Middle frontal gyrus (tissue), 1 donor: Measurements from ENCODE around the gene RAB6A.
"Not testable (repeated sequence)": the region's sequence is repeated elsewhere in the genome, so short reads cannot be mapped to it uniquely, and the experiment has no call there.

Source experiments
- DNase-seq: peaks from one replicate; pipeline ENCODE4 v3.0.0-alpha.2; 2015; ENCODE audit warnings: low spot score; ENCODE audit errors: extremely low spot score

The RAB6A gene

DNA sequence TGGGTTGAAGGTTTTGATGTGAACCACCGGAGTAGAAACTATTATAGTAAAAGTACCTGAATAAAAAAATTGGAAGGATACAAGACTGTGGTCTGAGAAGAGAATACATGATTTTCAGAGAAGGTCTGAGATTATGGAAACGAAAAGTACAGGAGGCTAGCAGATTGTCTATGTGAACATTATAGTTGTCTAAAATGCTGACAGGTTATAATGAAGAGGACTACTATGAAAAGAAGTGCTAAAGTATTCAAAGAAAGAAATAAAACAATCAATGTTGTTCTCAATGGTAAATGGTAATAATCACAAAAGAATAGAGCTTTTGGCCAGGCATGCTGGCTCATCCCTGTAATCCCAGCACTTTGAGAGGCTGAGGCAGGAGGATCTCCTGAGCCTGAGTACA lies 34.0 kb downstream of the RAB6A start:
- no peak for DNase-seq

DNA sequence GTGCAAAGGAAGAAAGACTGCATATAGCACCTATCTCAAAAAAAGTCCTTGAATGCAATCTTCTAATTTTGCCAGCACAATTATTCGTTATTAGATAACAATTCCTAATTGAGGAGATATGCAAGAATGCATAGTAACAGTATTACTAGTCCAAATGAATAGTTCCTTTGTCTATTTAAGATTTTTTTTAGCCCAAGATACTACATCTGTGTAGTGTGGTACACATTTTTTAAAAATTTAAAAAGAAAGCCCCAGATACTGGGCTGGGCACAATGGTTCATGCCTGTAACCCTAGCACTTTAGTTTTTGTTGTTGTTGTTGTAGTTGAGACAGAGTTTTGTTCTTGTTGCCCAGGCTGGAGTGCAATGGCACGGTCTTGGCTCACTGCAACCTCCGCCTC lies 43.7 kb downstream of the RAB6A start:
- DNase-seq = no peak

DNA sequence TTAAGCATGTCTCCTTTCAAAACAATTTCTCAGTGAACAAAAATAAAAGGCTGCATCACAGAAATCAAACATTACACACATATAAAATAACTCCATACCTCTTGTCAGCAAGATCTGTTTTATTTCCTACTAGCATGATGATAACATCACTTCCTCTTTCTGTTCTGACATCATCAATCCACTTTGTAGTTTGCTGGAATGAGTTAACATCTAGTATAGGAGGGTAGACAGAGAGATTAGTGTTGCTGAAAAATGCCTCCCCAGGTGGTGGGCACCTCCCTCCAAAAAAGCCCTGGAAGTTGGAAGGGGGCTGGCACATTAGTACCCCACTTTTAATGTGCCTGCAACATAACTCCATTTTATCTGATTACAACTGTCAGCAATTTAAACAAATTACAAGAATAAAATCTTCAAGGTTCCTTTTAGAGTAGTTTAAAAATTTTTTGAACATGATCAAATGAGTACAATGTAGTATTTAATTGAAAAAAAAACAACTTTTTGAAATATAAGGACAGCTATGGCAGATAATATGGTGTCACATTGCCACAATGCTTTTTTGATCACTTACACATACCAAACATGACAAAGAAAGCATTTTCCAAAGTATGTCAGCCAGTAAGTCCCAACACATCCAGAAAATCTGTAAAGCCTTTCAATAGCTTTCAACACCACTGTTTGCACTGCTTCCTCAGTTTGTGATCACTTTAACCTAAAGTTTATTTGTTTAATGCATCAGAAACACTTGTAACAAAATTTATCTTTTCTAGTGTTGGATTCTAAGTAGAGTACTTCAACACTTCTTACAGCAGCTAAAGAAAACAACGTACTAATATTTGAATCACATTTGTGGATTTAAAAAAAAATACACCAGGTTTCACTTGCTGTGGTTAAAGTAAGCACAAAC lies 44.5 kb downstream of the RAB6A start:
- DNase-seq = no peak

DNA sequence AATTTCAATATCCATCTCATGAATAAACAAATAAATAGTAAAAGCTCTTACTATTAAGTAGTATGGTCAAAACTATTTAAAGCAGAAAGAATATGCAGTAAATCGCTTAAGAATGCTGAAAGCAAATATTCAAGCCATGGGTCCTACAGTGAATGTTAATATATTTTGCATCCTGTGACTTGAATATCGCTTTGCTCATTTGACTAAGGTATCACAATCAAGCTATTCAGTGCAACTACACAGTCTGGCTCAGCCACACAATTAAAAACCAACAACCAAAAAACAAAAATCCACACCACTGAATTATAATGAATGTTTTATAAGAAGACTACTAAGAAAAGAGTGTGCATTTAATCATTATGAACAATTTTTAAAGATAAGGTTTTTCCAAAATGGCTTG lies 45.3 kb downstream of the RAB6A start:
- no peak for DNase-seq

DNA sequence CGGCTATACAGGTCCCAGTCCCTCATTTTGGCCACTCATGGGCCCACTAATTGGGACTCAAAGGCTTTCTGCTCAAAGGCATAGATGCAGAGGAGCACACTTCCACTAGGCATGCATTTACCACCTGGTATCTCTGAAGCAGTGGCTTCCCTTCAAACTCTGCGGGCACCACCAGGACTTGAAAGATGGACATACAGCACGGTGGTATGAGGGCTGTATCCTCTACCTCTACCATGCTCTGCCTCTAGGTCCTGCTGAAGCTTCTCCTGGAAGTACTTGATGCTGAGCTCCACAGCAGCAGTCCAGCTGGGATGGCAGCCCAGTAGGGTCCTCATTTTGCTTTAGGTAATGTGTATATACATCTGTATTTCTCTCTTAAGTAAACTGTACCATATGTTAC lies 49.9 kb downstream of the RAB6A start:
- DNase-seq = no peak

DNA sequence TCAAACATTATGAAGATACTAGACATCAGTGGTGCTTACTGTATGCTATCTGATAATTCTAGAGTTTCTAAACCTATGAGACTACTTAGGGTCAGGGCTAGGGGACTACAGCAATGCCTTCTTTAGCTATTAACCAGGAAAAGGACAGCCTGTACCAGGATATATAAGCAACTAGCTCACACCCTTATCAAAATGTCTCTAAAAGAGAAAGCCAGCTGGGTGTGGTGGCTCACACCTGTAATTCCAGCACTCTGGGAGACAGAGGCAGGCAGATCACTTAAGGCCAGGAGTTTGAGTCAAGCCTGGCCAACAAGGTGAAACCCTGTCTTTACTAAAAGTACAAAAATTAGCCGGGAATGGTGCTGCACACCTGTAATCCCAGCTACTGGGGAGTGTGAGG lies 55.8 kb downstream of the RAB6A start:
- no peak for DNase-seq

DNA sequence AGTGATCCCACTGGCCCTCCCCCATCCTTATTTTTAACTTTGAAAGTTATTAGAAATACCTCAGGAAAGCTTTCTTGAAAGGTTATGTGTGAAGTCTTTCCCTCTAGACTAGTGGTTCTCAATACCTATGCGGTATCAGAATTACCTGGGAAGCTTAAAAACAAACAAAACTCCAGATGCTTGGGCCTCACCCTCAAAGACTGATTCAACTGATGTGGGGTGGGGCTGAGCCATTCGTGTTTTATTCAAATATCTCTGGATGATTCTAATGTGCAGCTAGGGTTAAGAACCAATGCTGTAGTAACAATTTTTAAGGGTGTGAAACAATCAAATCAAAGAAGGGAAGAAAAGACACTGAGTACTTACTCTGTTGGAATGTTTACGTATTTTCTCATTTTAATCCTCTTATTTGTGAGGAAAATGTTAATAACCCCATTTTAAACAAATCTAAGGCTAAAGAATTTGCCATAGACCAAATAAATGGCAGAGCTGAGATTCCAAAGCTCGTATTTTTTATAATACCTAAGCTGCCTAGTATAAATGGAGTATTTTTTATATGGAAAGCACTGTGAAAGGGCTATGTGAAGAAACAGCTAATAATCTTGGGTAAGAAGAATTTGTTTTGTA lies 66.9 kb downstream of the RAB6A start:
- no peak for DNase-seq

DNA sequence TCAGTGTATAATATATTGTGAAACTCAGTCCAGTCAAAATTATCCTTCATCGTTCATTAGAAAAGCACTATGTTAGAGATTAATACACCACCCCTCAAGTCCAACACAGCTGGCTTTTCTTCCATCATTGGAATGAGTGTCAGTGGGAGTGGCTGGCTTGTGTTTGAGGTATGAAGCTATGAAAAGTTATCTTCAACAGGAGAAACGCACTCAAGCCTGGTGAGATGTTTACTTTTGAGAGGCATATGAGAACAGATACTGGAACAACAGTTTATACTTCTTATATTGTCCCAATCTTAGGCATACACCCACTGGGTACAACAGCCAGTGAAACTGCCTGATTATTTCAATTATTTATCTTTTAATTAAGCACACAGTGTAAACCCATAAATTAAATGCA lies 80.2 kb downstream of the RAB6A start:
- DNase-seq = no peak

DNA sequence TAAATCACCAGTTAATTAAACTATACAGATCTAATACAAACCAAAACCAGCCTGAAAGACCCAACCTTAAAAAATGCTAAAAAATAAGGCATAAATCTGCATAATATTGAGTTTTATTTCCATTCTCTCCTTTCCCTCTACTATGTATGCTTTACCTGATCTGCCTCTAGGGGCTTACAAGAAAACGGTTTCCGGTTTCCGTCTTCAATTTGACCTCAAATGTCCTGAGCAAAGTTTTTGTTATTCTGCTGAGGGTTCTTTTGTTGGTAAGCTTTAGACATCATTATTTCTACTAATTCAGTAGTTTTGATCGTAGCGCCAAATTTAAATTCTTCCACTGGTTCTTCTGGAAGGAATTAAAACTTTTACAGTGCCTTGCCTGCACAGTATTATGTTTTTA lies 84.3 kb downstream of the RAB6A start:
- not testable (repeated sequence) for DNase-seq

DNA sequence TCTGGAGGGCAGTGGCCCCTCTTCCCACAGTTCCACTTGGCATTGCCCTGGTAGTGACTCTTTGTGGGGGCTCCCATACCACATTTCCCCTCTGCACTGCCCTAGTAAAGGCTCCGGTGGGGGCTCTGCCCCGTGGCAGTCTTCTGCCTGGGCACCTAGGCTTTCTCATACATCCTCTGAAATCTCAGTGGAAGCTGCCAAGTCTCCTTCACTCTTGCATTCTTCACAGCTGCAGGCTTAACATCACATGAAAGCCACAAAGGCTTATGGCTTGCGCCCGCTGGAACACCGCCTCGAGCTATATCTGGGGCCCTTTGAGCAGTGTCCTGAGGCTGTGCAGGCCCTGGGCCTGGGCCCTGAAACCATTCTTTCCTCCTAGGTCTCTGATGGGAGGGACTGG lies 89.2 kb downstream of the RAB6A start:
- DNase-seq = no peak

DNA sequence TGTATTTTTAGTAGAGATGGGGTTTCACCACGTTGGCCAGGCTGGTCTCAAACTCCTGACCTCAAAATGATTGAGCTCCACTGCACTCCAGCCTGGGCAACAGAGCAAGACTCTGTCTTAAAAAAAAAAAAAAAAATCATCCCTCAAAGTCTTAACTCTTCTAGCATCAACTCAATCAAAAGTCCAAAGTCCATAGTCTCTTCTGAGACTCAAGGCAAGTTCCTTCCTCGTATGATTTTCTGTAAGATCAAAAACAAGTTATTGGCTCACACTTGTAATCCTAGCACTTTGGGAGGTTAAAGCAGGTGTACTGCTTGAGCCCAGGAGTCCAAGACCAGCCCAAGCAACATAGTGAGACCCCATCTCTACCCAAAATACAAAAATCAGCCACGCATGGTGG lies 90.1 kb downstream of the RAB6A start:
- no peak for DNase-seq

DNA sequence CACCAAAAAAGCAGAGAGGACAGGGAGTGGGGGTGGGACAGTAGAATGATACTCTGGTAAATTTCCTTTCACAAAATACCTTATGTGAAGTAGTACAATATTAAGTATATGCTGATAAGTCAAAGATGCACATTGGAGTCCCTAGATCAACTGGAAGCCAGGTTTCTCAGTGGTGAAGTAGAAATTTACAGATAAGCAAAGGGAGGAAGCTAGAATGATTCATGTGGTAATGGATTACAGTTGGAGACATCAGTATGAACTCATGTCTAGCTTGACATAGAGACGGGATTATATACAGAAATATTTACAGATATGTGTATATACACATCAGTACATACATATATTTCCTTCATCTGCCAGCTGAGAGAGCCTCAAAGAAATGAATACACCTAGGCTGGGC lies 93.0 kb downstream of the RAB6A start:
- no peak for DNase-seq

DNA sequence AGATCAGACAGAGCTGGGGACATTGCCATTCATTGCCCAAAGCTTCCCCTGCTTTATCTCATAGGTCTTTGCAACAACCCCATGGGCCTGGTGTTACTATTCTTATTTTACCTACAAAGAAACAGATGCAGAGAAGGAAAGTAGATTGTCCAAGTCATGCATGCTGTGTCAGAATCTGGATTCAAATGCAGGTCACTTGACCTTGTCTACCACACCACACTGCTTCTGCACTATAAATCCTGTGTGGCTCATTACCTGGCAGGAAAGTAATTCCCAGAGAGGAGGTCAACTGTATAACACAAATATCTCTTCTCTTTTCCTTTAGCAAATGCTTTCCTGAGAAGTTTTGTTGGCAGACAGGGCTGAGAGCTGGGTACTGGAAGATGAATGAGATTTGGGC lies 96.0 kb downstream of the RAB6A start:
- DNase-seq = no peak

DNA sequence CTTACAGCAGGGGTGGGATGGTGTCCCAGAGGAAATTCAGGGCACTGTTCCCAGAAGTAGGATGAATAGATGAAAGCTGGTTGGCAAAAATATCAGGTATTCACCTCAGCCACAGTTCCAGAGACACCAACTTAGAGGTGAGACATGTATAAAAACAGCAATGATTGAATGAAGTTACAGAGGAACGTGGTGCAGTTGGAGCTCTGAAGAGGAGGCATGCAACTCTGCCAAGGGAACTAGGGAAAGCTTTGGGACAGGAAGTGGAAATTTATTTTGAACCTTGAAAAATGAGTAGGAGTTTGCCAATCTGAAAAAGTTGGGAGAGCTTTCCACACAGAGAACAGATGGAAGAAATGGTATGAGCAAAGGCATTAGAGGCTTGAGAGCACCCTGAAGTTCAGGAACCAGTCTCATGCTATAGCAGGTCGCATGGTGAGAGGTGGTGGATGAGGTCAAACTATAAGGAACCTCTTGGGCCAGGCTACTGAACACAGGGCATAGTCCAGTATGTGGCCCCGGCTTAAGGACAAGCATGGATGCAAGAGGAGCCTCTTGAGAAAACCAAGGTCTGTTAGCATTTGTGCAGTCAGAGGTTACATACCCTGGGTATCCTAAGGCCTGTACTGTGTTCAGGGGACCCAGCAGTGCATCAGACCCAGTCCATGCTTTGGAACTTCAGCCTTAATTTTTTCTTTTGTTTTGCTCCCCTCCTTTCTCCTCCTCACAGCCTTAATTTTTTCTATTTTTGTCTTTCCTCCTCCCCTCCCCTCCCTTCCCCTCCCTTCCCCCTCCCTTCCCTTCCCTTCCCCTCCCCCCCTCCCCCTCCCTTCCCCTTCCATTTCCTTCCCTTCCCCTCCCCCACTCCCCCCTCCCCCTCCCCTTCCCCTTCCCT lies 97.0 kb downstream of the RAB6A start:
- DNase-seq = peak; percentile 36

DNA sequence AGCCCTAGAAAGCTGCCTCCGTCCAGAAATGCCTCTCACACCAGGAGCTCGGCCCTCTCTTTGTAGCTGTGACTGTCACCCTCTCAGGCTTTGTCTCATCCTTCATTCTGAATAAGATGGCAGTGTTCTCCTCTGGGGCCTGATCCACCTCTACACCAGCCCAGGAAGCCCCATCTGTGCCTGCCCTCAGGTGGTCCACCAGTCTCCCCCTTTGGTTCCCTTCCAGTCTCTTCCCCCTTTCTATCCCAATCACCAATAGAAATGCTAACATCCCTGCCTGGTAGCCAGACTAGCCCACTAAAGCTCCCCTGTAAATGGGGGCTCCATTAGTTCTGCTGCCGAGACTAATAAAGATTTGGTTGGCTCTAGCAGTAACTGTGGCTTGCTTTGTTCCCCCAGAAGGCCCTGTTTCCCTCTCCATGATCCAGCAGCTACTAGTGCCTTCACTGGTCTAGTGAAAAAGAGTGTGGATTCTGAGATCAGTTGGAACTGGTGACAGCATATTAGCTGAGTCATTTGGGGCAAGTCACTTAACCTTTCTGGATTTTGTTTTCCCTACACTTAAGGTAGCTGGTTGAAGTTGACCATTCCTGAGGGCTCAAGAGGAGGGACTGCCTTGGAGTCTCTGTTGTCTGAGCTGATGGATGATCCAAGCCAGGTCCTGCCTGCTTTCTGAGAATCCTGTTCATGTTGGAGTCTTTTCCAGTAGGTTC lies 98.3 kb downstream of the RAB6A start:
- DNase-seq = no peak

DNA sequence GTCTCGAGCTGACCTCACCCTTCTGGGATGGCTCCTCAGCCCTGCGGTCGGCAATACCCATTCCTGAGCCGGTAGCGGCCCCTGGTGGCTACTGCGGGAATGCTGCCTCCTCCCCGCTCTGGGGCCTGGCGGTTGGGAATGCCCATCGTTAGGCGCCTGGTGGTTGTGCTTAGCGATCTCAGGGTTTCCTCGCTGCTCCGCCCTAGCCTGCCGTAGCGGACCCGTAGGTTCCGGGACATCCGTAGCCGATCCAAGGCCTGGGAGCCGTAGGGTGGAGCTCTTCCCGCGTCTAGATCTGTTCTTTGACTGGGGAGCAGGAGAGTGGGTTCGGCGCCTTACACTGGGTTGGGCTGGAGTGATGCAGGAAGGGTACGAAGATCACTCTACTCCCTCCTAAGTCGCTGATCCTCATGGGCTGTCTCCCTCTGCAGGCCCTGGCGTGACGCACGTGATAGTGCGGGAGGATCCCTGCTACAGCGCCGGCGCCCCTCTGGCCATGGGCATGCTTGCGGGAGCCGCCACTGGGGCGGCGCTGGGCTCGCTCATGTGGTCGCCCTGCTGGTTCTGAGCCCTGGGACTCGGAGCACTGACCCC lies 99.7 kb downstream of the RAB6A start:
- peak; percentile 85 for DNase-seq

DNA sequence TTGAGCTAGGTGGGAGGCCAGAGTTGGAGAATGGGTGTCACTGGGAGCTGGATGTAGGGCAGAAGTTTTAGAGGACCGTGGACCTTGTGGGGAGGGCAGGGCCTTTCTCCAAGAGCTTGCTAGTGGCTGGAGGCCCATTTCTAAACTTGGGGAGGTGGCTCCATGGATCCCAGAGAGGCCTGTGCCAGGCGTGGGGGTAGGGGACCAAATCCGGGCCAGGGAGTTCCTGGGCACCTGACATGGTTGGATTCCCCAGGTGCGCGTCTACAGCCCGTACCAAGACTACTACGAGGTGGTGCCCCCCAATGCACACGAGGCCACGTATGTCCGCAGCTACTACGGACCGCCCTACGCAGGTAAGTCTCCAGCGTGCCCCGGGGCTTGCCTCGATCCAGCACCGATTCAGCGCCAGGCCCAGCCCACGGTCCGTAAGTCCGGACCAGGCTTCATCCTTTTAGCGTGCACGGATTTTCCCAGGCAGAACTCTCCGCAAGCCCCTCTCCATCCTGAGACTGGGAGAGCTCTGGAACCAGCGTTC lies 100.3 kb downstream of the RAB6A start:
- no peak for DNase-seq

DNA sequence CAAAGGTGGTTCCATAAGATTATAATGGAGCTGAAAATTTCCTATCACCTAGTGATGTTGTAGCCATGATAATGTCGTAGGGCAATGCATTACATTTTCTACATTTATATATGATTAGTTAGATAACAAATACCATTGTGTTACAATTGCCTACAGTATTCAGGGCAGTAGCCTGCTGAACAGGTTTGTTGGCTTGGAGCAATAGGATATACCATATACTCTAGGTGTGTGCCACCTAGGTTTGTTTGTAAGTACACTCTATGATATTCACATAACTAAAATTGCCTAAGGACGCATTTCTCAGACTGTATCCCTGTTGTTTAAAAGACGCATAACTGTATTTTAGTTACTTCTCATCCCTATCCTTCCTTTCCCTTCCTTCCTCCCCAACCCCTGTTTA lies 100.9 kb downstream of the RAB6A start:
- no peak for DNase-seq

DNA sequence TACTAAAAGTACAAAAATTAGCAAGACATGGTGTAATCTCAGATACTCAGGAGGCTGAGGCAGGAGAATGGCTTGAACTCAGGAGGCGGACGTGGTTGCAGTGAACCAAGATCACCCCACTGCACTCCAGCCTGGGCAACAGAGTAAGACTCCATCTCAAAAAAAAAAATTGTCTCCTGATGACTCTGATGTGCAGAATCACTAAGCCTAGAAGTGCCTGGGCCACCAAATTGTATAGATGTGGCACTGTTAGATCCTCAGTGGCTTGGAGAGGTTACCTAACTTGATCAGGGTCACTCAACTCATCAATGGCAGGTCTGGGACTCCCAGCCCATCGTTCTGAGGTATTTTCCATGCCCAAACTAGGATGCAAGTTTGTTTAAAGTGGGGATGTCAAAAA lies 103.9 kb downstream of the RAB6A start:
- DNase-seq = no peak

DNA sequence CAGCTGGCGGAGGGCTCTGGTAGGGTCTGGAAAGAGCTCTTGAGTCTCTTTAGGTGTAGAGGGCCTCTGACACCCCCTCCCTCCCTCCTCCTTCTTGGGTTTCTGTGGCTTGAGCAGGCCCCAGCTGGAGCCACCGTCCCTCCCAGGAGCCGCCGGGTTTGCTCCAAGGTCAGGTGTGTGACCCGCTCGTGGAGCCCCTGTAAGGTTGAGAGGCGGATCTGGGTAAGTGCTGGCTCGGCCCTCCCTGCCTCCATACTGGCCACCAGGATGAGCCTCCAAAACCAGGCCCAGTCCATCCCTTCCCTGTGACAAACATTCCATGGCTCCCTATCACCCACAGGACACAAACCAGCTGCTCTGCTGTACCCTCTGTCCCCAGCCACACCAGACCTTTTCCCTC lies 105.2 kb downstream of the RAB6A start:
- no peak for DNase-seq
